GM23338 (cell line): ENCODE measurements around the gene TTC22. TPM values are rescaled to one million over a fixed set of nuclear protein-coding genes. Genes with fewer than 3 reads are reported as not detected.

Experiments
- ATAC-seq: fragments of 200-7000 bp; cut with Tn5 transposase; 3 replicates; pipeline ENCODE4 v1.9.1; 2020
- DNase-seq: peaks from one replicate; pipeline ENCODE4 v3.0.0-alpha.2; 2015; ENCODE audit warnings: low spot score
- H2AFZ ChIP-seq: fragments of 200-600 bp; sonication (generic); 2 replicates; pipeline ENCODE4 v1.8.0; 2016; ENCODE audit warnings: antibody characterized with exemption, mild to moderate bottlenecking, moderate library complexity
- H3F3A ChIP-seq: fragments of 200-600 bp; sonication (generic); replicated peaks from 2 replicates; pipeline ENCODE4 v1.8.0; 2017; ENCODE audit warnings: antibody characterized with exemption, mixed run types, low read depth
- H3K27ac ChIP-seq: fragments of 200-600 bp; sonication (generic); 2 replicates; pipeline ENCODE4 v1.6.1; 2016; ENCODE audit warnings: low read depth
- H3K27me3 ChIP-seq: fragments of 200-600 bp; sonication (generic); 2 replicates; pipeline ENCODE4 v1.8.0; 2016; ENCODE audit warnings: mild to moderate bottlenecking, mixed run types, moderate library complexity; ENCODE audit not compliant: insufficient read depth
- H3K36me3 ChIP-seq: fragments of 200-600 bp; sonication (generic); 2 replicates; pipeline ENCODE4 v1.8.0; 2016; ENCODE audit warnings: mild to moderate bottlenecking; ENCODE audit not compliant: insufficient read depth
- H3K4me1 ChIP-seq: fragments of 200-600 bp; sonication (generic); 2 replicates; pipeline ENCODE4 v1.8.0; 2016; ENCODE audit warnings: mild to moderate bottlenecking, moderate library complexity; ENCODE audit not compliant: insufficient read depth
- H3K4me2 ChIP-seq: fragments of 200-600 bp; sonication (generic); 2 replicates; pipeline ENCODE4 v1.7.1; 2017; ENCODE audit warnings: mixed run types
- H3K4me3 ChIP-seq: fragments of 200-600 bp; sonication (generic); 2 replicates; pipeline ENCODE4 v1.6.1; 2016; ENCODE audit warnings: mixed run types
- H3K79me2 ChIP-seq: fragments of 200-600 bp; sonication (generic); replicated peaks from 2 replicates; pipeline ENCODE4 v1.8.0; 2017; ENCODE audit warnings: mild to moderate bottlenecking; ENCODE audit not compliant: insufficient read depth
- H3K9me2 ChIP-seq: fragments of 200-600 bp; sonication (generic); 2 replicates; pipeline ENCODE4 v1.8.0; 2017; ENCODE audit not compliant: insufficient read depth
- H4K20me1 ChIP-seq: fragments of 200-600 bp; sonication (generic); replicated peaks from 2 replicates; pipeline ENCODE4 v1.8.0; 2017; ENCODE audit warnings: mild to moderate bottlenecking; ENCODE audit not compliant: insufficient read depth
- H3K27ac Mint-ChIP-seq: 2 replicates; pipeline ENCODE4 v1.8.0; 2020; ENCODE audit warnings: inconsistent platforms, mild to moderate bottlenecking, moderate library complexity, mixed read lengths
- H3K27me3 Mint-ChIP-seq: 3 replicates; pipeline ENCODE4 v1.8.0; 2022; ENCODE audit warnings: low read depth, mild to moderate bottlenecking, moderate library complexity, mixed read lengths, inconsistent platforms; ENCODE audit not compliant: insufficient read depth, poor library complexity
- H3K36me3 Mint-ChIP-seq: 3 replicates; pipeline ENCODE4 v1.8.0; 2021; ENCODE audit warnings: low read depth, mild to moderate bottlenecking, inconsistent platforms, moderate library complexity, mixed read lengths
- H3K4me1 Mint-ChIP-seq: 3 replicates; pipeline ENCODE4 v1.8.0; 2020; ENCODE audit warnings: mild to moderate bottlenecking, inconsistent platforms, mixed read lengths
- H3K4me3 Mint-ChIP-seq: 3 replicates; pipeline ENCODE4 v1.8.0; 2021; ENCODE audit warnings: moderate library complexity, mild to moderate bottlenecking, inconsistent platforms, mixed read lengths
- H3K9me3 Mint-ChIP-seq: 3 replicates; pipeline ENCODE4 v1.8.0; 2020; ENCODE audit warnings: moderate library complexity, mild to moderate bottlenecking, inconsistent platforms, mixed read lengths
- CREB1 ChIP-seq: fragments of 250-450 bp; sonication (Bioruptor Pico); IDR thresholded peaks from 2 replicates; pipeline ENCODE4 v1.5.0; 2020; ENCODE audit warnings: low read depth, mild to moderate bottlenecking, moderate library complexity
- CTCF ChIP-seq, 2 experiments: fragments of 200-600 bp in 1 of 2; sonication (generic) in 1 of 2; conservative IDR thresholded peaks; 2 replicates each; pipeline versions ENCODE4 v1.5.1 to v1.6.1; 2016 to 2017; ENCODE audit warnings: antibody characterized with exemption in 2 of 2, low read depth in 2 of 2, mild to moderate bottlenecking in 2 of 2, moderate library complexity in 1 of 2
- ETS1 ChIP-seq: IDR thresholded peaks from 2 replicates; pipeline ENCODE4 v1.6.1; 2016; ENCODE audit warnings: antibody characterized with exemption
- EZH2 ChIP-seq: fragments of 200-600 bp; sonication (generic); IDR thresholded peaks from one replicate; pipeline ENCODE4 v1.8.0; 2017; ENCODE audit warnings: antibody characterized with exemption, mild to moderate bottlenecking, low read depth; ENCODE audit not compliant: unreplicated experiment
- EZH2phosphoT487 ChIP-seq: fragments of 200-600 bp; sonication (generic); IDR thresholded peaks from one replicate; pipeline ENCODE4 v1.8.1; 2018; ENCODE audit warnings: antibody characterized with exemption; ENCODE audit not compliant: unreplicated experiment
- JUNB ChIP-seq: IDR thresholded peaks from one replicate; pipeline ENCODE4 v1.6.1; 2016; ENCODE audit warnings: antibody characterized with exemption; ENCODE audit not compliant: unreplicated experiment
- NANOG ChIP-seq: IDR thresholded peaks from 2 replicates; pipeline ENCODE4 v1.6.1; 2016; ENCODE audit warnings: antibody characterized with exemption, borderline replicate concordance
- POLR2AphosphoS5 ChIP-seq: IDR thresholded peaks from 2 replicates; pipeline ENCODE4 v1.6.1; 2016; ENCODE audit warnings: antibody characterized with exemption, low read depth
- REST ChIP-seq: IDR thresholded peaks from one replicate; pipeline ENCODE4 v1.6.1; 2018; ENCODE audit warnings: antibody characterized with exemption; ENCODE audit not compliant: unreplicated experiment
- STAT1 ChIP-seq: IDR thresholded peaks from one replicate; pipeline ENCODE4 v1.6.1; 2016; ENCODE audit warnings: antibody characterized with exemption; ENCODE audit not compliant: unreplicated experiment
- ZNF114 ChIP-seq: fragments of 250-450 bp; sonication (Bioruptor Pico); IDR thresholded peaks from 2 replicates; pipeline ENCODE4 v1.5.0; 2020; ENCODE audit warnings: mild to moderate bottlenecking, moderate library complexity
- ZNF462 ChIP-seq: fragments of 250-450 bp; sonication (Bioruptor Pico); IDR thresholded peaks from 2 replicates; pipeline ENCODE4 v1.5.0; 2020; ENCODE audit warnings: mild to moderate bottlenecking, moderate library complexity
- polyA plus RNA-seq: library from polyadenylated mRNA; unstranded; fragments of >200 nt; fragmentation: Nextera tagmentation; extraction: Ambion mirVana; gene quantifications from 2 replicates; pipeline ENCODE4 v1.2.1, GENCODE V29; 2016
- total RNA-seq: library from RNA; depleted of rRNA; stranded (reverse); fragments of >200 nt; shearing (Covaris generic); gene quantifications from 2 replicates; pipeline ENCODE4 v1.2.3, GENCODE V29; 2014

The TTC22 gene
- total and polyA plus RNA-seq, 2 experiments from 2014 or later, result 1.2 to 2.5 TPM

- no peaks in the 10 kb centered on the region for H3K9me2 ChIP-seq
- H3K27me3 Mint-ChIP-seq, result peaks cover 16% of the 10 kb centered on the region
- 0 out of 2 replicates have a peak, but pooled peaks cover 5% of the 10 kb centered on the region for H3F3A ChIP-seq
- H3K4me1 Mint-ChIP-seq, result peaks cover 26% of the 10 kb centered on the region
- no peak overlapping the region for H3K4me3 ChIP-seq
- H3K27ac ChIP-seq, result no peak overlapping the region
- no peaks in the 10 kb centered on the region for H3K36me3 ChIP-seq
- no peaks in the 10 kb centered on the region for H3K79me2 ChIP-seq
- TF ChIP-seq CREB1 (CRISPR knock-in tag), result no peak
- TF ChIP-seq ZNF114, result no peak
- no peak for TF ChIP-seq ETS1
- TF ChIP-seq ZNF462 (CRISPR knock-in tag), result no peak
- TF ChIP-seq POLR2AphosphoS5, result no peak
- TF ChIP-seq NANOG, result no peak
- TF ChIP-seq EZH2, result no peak
- no peak for TF ChIP-seq CTCF (conservative IDR thresholded peaks at IDR 0.05; ENCODE audit: low read depth in 2 of 2)
- TF ChIP-seq JUNB, result no peak
- TF ChIP-seq STAT1, result no peak
- no peak for TF ChIP-seq EZH2phosphoT487
- TF ChIP-seq REST, result no peak
- no peak overlapping the region for H2AFZ ChIP-seq
- no peak overlapping the region for H3K4me2 ChIP-seq
- H3K9me3 Mint-ChIP-seq, result no peaks in the 10 kb centered on the region
- no peak overlapping the region for H3K27ac Mint-ChIP-seq
- H3K4me3 Mint-ChIP-seq, result no peak overlapping the region
- H3K4me1 ChIP-seq, result peaks cover 17% of the 10 kb centered on the region
- H3K36me3 Mint-ChIP-seq, result no peaks in the 10 kb centered on the region; the same call in 2 of the 3 replicates
- H4K20me1 ChIP-seq, result no peaks in the 10 kb centered on the region
- DNase-seq (no peak), ATAC-seq (no peak)
- H3K27me3 ChIP-seq, result peaks cover 34% of the 10 kb centered on the region
Observed at GRCh38 chr1:54798769-54799641, 2.1 kb downstream of the TTC22 start.
